Measurements from ENCODE around the gene GNB2. TPM values are rescaled to one million over a fixed set of nuclear protein-coding genes. Genes with fewer than 3 reads are reported as not detected.
A peak's percentile ranks its signal among the peaks of the same experiment; 100 is the strongest.

GNB2 gene
- total and polyA plus RNA-seq, 2 of the 13 experiments (the other 11 are each of a cell fraction or from before 2014, with no cell fraction given) = 48.3 to 67.1 TPM

- DNase-seq (ENCODE audit: low spot score) (no peak), FAIRE-seq (no peak), ATAC-seq (no peak)
- Histone ChIP-seq H3K4me2 (ENCODE audit: low read depth, low read length) (peak overlapping the region; percentile 92), H3K9me3 (ENCODE audit: low read length) (no peaks in the 10 kb centered on the region), H3K4me1 (ENCODE audit: insufficient read depth, low read length) (peaks cover 80% of the 10 kb centered on the region), H3K27me3 (ENCODE audit: control insufficient read depth in 1 of 2, insufficient read depth in 2 of 2, low read length in 2 of 2) (no peaks in the 10 kb centered on the region; a peak in 1 of 5 replicates), H3K9ac (ENCODE audit: insufficient read depth, low read depth, low read length) (peak overlapping the region; percentile 55), H2AFZ (ENCODE audit: low read length) (no peak overlapping the region), H3K36me3 (replicated peaks in 1 of 2; ENCODE audit: control insufficient read depth in 1 of 2, insufficient read depth in 2 of 2, low read length in 2 of 2) (no peaks in the 10 kb centered on the region), H3K27ac (ENCODE audit: extremely low read length, insufficient read depth, low read length) (peak overlapping the region; percentile 72), H4K20me1 (ENCODE audit: insufficient read depth, low read length) (no peaks in the 10 kb centered on the region), H3K4me3 (replicated peaks in 1 of 3; ENCODE audit: insufficient read depth in 1 of 3, low read depth in 2 of 3, low read length in 3 of 3) (peak overlapping the region; percentile 79 to 84 (median 82)), H3K79me2 (ENCODE audit: insufficient read depth, low read length) (peaks cover 9% of the 10 kb centered on the region)
- ChIA-PET CTCF (ENCODE audit: low intra/inter-chr PET ratio, low total read pairs) (no interaction called here), POLR2A (interaction anchor here (0.6 to 5.9 kb wide), 3 partner anchors 15 to 586 kb away, joined by 3 to 59 read pairs (median 3); partner anchors contain the start of genes FBXO24, LRCH4 and POP7)
- intact Hi-C loops (cut with micrococcal nuclease; ENCODE audit: unreplicated experiment) = no loop called here
- WGBS (ENCODE audit: low lambda C conversion rate) = 55% methylated on average over 5 of the region's 8 CpGs
- in situ Hi-C loops (cut with HindIII; ENCODE audit: extremely low pct_ligation_motif_present, low pct_unique_long_range_greater_than_20kb) = no loop called here
- no TSS peak for BruUV-seq (replicated peaks)
- TF ChIP-seq ZNF687 (CRISPR knock-in tag; IDR thresholded peaks at IDR 0.05) (peak; percentile 1; the same call in 1 of the 2 replicates), GATAD1 (CRISPR knock-in tag; IDR thresholded peaks at IDR 0.05) (no peak), ZNF574 (CRISPR knock-in tag; IDR thresholded peaks at IDR 0.05) (0 out of 2 replicates have a peak, but pooled peaks have one; percentile 8), ZNF850 (CRISPR knock-in tag; conservative IDR thresholded peaks at IDR 0.05) (0 out of 2 replicates have a peak, but pooled peaks have one; percentile 1), NFKB2 (CRISPR knock-in tag; IDR thresholded peaks at IDR 0.05; ENCODE audit: borderline replicate concordance) (0 out of 2 replicates have a peak, but pooled peaks have one; percentile 16), ZNF550 (CRISPR knock-in tag; IDR thresholded peaks at IDR 0.05; ENCODE audit: borderline replicate concordance) (0 out of 2 replicates have a peak, but pooled peaks have one; percentile 2), ZBTB38 (CRISPR knock-in tag; IDR thresholded peaks at IDR 0.05) (0 out of 2 replicates have a peak, but pooled peaks have one; percentile 35), NAIF1 (CRISPR knock-in tag; IDR thresholded peaks at IDR 0.05; ENCODE audit: borderline replicate concordance) (no peak), ZNF709 (CRISPR knock-in tag; IDR thresholded peaks at IDR 0.05) (peak; percentile 24; the same call in 1 of the 2 replicates), KMT2A (CRISPR knock-in tag; IDR thresholded peaks at IDR 0.05) (0 out of 2 replicates have a peak, but pooled peaks have one; percentile 19), MYC (CRISPR knock-in tag; IDR thresholded peaks at IDR 0.05; ENCODE audit: borderline replicate concordance) (0 out of 2 replicates have a peak, but pooled peaks have one; percentile 42), ZNF598 (CRISPR knock-in tag; IDR thresholded peaks at IDR 0.05; ENCODE audit: borderline replicate concordance) (0 out of 2 replicates have a peak, but pooled peaks have one; percentile 48), MTERF4 (CRISPR knock-in tag; IDR thresholded peaks at IDR 0.05) (peak; percentile 45; the same call in 1 of the 2 replicates), HES4 (CRISPR knock-in tag; IDR thresholded peaks at IDR 0.05; ENCODE audit: borderline replicate concordance) (0 out of 2 replicates have a peak, but pooled peaks have one; percentile 30), ZNF558 (CRISPR knock-in tag; IDR thresholded peaks at IDR 0.05; ENCODE audit: borderline replicate concordance) (0 out of 2 replicates have a peak, but pooled peaks have one; percentile 12), SMAD3 (CRISPR knock-in tag; IDR thresholded peaks at IDR 0.05) (no peak), SALL1 (CRISPR knock-in tag; IDR thresholded peaks at IDR 0.05) (0 out of 2 replicates have a peak, but pooled peaks have one; percentile 3)
Measured at GRCh38 chr7:100721505-100721812, 47.9 kb downstream of the GNB2 start.
